Natural killer cell (primary cell): Measurements from ENCODE around the gene TMEM80. TPM values are rescaled to one million over a fixed set of nuclear protein-coding genes. Genes with fewer than 3 reads are reported as not detected.

ENCODE experiments used
- ATAC-seq, 3 donors: fragments of 150-1000 bp in 2 of 3; fragments of 200-7000 bp in 1 of 3; cut with Tn5 transposase; 1 replicate in 1 of 3; 2 replicates in 2 of 3; pipeline ENCODE4 v1.10.0; 2021; ENCODE audit warnings: mild to moderate bottlenecking in 2 of 3, moderate library complexity in 2 of 3
- DNase-seq, 2 donors: peaks; one replicate each; pipeline versions ENCODE4 v3.0.0 to v3.0.0-alpha.2; 2013 to 2021; ENCODE audit warnings: mixed read lengths in 1 of 2
- H3K27ac ChIP-seq: one replicate; pipeline ENCODE4 v1.5.1; 2013; ENCODE audit warnings: mild to moderate bottlenecking, low read length
- H3K27me3 ChIP-seq: one replicate; pipeline ENCODE4 v1.6.1; 2013; ENCODE audit warnings: low read length; ENCODE audit not compliant: control insufficient read depth, insufficient read depth
- H3K36me3 ChIP-seq: one replicate; pipeline ENCODE4 v1.6.1; 2013; ENCODE audit warnings: low read length; ENCODE audit not compliant: control insufficient read depth, insufficient read depth
- H3K4me1 ChIP-seq: one replicate; pipeline ENCODE4 v1.6.1; 2013; ENCODE audit warnings: low read length; ENCODE audit not compliant: control insufficient read depth, insufficient read depth
- H3K4me3 ChIP-seq: one replicate; pipeline ENCODE4 v1.5.1; 2013; ENCODE audit warnings: low read length
- H3K9me3 ChIP-seq: one replicate; pipeline ENCODE4 v1.6.1; 2013; ENCODE audit warnings: low read length; ENCODE audit not compliant: control insufficient read depth, insufficient read depth
- H3K27ac Mint-ChIP-seq, 2 donors: one replicate each; pipeline ENCODE4 v1.8.0; 2022; ENCODE audit warnings: mild to moderate bottlenecking in 2 of 2, mixed read lengths in 2 of 2, moderate library complexity in 1 of 2
- H3K27me3 Mint-ChIP-seq, 2 donors: one replicate each; pipeline ENCODE4 v1.8.0; 2022; ENCODE audit warnings: low read depth in 2 of 2, mixed read lengths in 2 of 2
- H3K36me3 Mint-ChIP-seq: one replicate; pipeline ENCODE4 v1.8.0; 2022; ENCODE audit warnings: mixed read lengths
- H3K4me1 Mint-ChIP-seq, 2 donors: one replicate each; pipeline ENCODE4 v1.8.0; 2022; ENCODE audit warnings: mixed read lengths in 2 of 2
- H3K4me3 Mint-ChIP-seq: one replicate; pipeline ENCODE4 v1.8.0; 2022; ENCODE audit warnings: mild to moderate bottlenecking, moderate library complexity, mixed read lengths
- H3K9me3 Mint-ChIP-seq, 2 donors: one replicate each; pipeline ENCODE4 v1.8.0; 2022; ENCODE audit warnings: mixed read lengths in 2 of 2
- WGBS: methylation state at CpG from one replicate; pipeline ENCODE4 v1.1.7; 2013; ENCODE audit warnings: missing lambda C conversion rate; ENCODE audit not compliant: insufficient coverage; 5-methylcytosine and 5-hydroxymethylcytosine counted together
- intact Hi-C: fragments of 100-400 bp; cut with micrococcal nuclease; formaldehyde crosslinking; loops from one replicate; pipeline ENCODE4 v1.14.2; 2022
- total RNA-seq, 4 donors: library from RNA; stranded (reverse); fragments of 120-200 nt in 1 of 4; gene quantifications; one replicate each; pipeline versions ENCODE4 v1.2.3 to v1.2.4, GENCODE V29; 2013 to 2022
- TF ChIP-seq, protein P1 (sequence below): fragments of 200-600 bp; IDR thresholded peaks from one replicate; pipeline ENCODE4 v1.8.0; 2022; ENCODE audit warnings: antibody characterized with exemption

Gene TMEM80
- total RNA-seq, 3 donors from 2014 or later (not counting 1 experiment from before 2014, with no cell fraction given) = 17.8 to 42.1 (median 33.0) TPM

DNA sequence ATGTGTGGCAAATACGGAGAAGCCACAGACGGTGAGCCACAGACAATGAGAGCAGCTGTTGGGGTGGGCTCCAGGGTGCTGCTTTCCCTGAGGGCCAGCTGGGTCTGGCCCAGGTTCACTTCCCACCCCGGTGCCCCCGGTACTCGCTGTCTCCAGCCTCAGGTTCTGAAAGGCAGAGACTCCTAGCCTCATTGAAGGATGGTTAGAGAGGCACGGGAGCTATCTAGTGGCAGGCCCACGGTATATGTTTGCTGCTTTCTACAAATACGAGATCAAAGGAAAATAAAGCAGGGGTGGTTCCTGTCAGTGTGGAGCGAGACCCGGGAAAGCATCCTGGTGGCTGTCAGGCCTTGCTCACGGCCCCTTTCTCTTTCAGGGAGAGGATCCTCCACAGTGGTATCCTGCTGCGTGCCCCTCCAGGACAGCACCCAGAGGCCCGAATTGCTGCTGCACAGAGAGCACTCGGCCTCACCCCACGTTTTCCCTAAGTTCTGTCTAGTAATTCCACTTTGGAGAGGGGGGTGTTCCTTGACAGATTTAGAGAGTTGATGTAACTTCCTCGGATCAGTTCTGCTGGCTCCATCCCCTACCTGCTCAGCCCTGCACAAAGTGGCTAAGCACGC is 3.0 kb downstream of the TMEM80 start:
- H3K9me3 ChIP-seq = no peaks in the 10 kb centered on the region
- ATAC-seq (no peak), DNase-seq (no peak)
- intact Hi-C loops = no loop called here
- Mint-ChIP-seq H3K36me3 (no peaks in the 10 kb centered on the region), H3K27ac (peak overlapping the region; percentile 45 to 90), H3K9me3 (no peaks in the 10 kb centered on the region), H3K27me3 (no peaks in the 10 kb centered on the region), H3K4me1 (peaks cover 10 to 28% of the 10 kb centered on the region in 2 donors), H3K4me3 (no peak overlapping the region)
- TF ChIP-seq, protein P1, sequence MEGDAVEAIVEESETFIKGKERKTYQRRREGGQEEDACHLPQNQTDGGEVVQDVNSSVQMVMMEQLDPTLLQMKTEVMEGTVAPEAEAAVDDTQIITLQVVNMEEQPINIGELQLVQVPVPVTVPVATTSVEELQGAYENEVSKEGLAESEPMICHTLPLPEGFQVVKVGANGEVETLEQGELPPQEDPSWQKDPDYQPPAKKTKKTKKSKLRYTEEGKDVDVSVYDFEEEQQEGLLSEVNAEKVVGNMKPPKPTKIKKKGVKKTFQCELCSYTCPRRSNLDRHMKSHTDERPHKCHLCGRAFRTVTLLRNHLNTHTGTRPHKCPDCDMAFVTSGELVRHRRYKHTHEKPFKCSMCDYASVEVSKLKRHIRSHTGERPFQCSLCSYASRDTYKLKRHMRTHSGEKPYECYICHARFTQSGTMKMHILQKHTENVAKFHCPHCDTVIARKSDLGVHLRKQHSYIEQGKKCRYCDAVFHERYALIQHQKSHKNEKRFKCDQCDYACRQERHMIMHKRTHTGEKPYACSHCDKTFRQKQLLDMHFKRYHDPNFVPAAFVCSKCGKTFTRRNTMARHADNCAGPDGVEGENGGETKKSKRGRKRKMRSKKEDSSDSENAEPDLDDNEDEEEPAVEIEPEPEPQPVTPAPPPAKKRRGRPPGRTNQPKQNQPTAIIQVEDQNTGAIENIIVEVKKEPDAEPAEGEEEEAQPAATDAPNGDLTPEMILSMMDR = no peak
- 91% methylated on average over 17 of the region's 17 CpGs for WGBS
- H3K27ac ChIP-seq = no peak overlapping the region
- H3K4me3 ChIP-seq = no peak overlapping the region
- H3K36me3 ChIP-seq = peaks cover 9% of the 10 kb centered on the region
- no peaks in the 10 kb centered on the region for H3K27me3 ChIP-seq
- H3K4me1 ChIP-seq = peaks cover 55% of the 10 kb centered on the region

DNA sequence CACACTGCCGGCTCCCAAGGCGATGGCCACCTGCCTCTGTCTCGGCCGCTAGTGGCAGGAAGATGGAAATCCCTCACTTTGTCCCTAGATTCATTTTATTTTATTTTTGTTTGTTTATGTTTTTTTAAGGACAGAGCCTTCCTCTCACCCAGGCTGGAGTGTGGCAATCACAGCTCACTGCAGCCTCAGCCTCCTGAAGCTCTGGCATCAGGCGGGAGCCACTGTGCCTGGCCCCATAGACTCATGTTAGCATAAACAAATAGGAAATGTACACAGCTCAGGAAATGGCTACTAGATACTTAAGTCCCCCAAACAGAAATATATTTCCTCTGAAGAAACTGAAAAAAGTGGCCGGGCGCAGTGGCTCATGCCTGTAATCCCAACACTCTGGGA is 3.5 kb downstream of the TMEM80 start:
- TF ChIP-seq, protein P1 = no peak
- Histone ChIP-seq H3K27ac (no peak overlapping the region), H3K4me1 (peaks cover 49% of the 10 kb centered on the region), H3K4me3 (no peak overlapping the region), H3K36me3 (peaks cover 9% of the 10 kb centered on the region), H3K27me3 (no peaks in the 10 kb centered on the region), H3K9me3 (no peaks in the 10 kb centered on the region)
- Mint-ChIP-seq H3K27ac (no peak overlapping the region), H3K27me3 (no peaks in the 10 kb centered on the region), H3K4me3 (no peak overlapping the region), H3K4me1 (peaks cover 10 to 26% of the 10 kb centered on the region in 2 donors), H3K9me3 (no peaks in the 10 kb centered on the region), H3K36me3 (no peaks in the 10 kb centered on the region)
- ATAC-seq (no peak), DNase-seq (no peak)
- 98% methylated on average over 5 of the region's 7 CpGs for WGBS
- intact Hi-C loops = no loop called here

DNA sequence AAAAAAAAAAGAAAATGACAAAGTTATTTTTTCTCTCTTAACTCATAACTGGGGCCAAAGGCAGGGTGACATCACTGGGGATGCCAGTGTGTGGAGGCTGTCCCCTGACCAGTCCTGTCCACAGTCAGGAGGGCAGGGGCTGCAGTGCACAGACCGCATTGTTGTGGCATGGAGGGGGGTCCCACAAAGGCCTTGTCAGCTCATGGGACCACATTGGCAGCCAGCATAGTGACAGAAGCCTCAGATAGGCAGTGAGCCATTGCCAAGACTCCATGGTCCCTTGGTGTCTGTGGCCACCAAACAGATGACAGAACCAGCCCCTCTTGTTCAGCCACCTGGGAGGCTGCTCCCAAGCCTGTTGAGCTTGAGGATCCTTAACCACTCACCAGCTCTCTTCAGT is 4.1 kb downstream of the TMEM80 start:
- ATAC-seq = no peak

More for the DNA sequence above, 4.1 kb downstream of the TMEM80 start:
- Mint-ChIP-seq H3K27me3 (no peaks in the 10 kb centered on the region), H3K9me3 (no peaks in the 10 kb centered on the region), H3K36me3 (no peaks in the 10 kb centered on the region), H3K4me1 (peaks cover 10 to 26% of the 10 kb centered on the region in 2 donors), H3K27ac (no peak overlapping the region), H3K4me3 (no peak overlapping the region)
- no peak overlapping the region for H3K27ac ChIP-seq
- TF ChIP-seq, protein P1 = no peak
- intact Hi-C loops = no loop called here
- no peaks in the 10 kb centered on the region for H3K9me3 ChIP-seq
- no peak overlapping the region for H3K4me3 ChIP-seq
- peaks cover 9% of the 10 kb centered on the region for H3K36me3 ChIP-seq
- 94% methylated on average over 1 of the region's 1 CpG for WGBS
- no peaks in the 10 kb centered on the region for H3K27me3 ChIP-seq
- DNase-seq = no peak
- peaks cover 48% of the 10 kb centered on the region for H3K4me1 ChIP-seq
